HT1080 (cell line): ENCODE measurements around the gene ARSG. TPM values are rescaled to one million over a fixed set of nuclear protein-coding genes. Genes with fewer than 3 reads are reported as not detected.
A peak's percentile ranks its signal among the peaks of the same experiment; 100 is the strongest.
"Not testable (repeated sequence)": the region's sequence is repeated elsewhere in the genome, so short reads cannot be mapped to it uniquely, and the experiment has no call there.

Experiments
- DNase-seq: peaks from one replicate; pipeline ENCODE4 v3.0.0-alpha.2; 2015; ENCODE audit warnings: low read depth
- total RNA-seq: library from RNA; depleted of rRNA; stranded (reverse); fragments of >200 nt; shearing (Covaris generic); gene quantifications from 2 replicates; pipeline ENCODE4 v1.2.3, GENCODE V29; 2014

Gene ARSG
- total RNA-seq, 1 experiment from 2014 or later, result 1.2 TPM

- DNase-seq, result no peak
Observed at GRCh38 chr17:68327823-68328557, 36.7 kb downstream of the ARSG start.

DNA sequence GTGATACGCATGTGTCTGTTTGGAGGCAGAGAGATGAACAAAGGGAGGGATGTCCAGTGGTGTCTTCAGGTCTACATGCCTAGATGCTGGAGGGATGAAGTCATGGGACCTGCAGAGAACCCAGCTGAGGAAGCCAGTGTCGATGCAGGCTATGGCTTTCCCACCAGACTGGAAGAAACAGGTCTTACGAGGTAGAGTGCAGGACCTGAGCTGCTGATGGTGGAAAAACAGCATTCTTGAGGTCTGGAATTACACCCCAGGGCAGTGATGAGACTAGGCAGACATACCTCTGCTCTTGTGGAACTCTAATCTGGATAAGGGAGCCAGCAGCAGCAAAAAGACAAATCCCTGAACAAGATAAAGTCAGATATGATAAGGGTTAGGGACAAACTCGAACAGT lies 37.4 kb downstream of the ARSG start:
- no peak for DNase-seq

- no peak for DNase-seq
Observed at GRCh38 chr17:68329331-68329730, 38.0 kb downstream of the ARSG start.

- DNase-seq, result not testable (repeated sequence)
Observed at GRCh38 chr17:68331932-68332331, 40.6 kb downstream of the ARSG start.

DNA sequence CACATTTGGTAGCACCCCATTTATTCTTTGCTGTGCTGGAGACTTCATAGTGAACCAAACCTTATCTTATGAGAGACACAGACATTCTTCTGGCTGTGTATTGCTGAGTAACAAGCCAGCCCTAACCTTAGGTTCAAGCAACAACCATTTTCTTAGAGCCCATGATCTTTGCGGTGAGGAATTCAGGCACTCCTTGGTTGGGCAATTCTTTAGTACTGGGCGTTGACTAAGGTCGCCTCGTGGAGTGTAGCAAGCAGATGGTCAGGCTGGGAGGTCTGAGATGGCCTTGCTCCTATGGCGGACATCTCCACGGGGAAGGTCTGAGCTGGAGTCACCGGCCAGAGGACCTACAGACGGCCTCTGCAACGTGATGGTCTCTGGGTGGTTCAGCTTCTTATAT lies 43.1 kb downstream of the ARSG start:
- no peak for DNase-seq

GRCh38 chr17:68341482-68341881 lies 50.2 kb downstream of the ARSG start:
- DNase-seq, result no peak

- no peak for DNase-seq
Observed at GRCh38 chr17:68343976-68344375, 52.7 kb downstream of the ARSG start.

- DNase-seq, result peak; percentile 47
Observed at GRCh38 chr17:68344701-68345136, 53.4 kb downstream of the ARSG start.

DNA sequence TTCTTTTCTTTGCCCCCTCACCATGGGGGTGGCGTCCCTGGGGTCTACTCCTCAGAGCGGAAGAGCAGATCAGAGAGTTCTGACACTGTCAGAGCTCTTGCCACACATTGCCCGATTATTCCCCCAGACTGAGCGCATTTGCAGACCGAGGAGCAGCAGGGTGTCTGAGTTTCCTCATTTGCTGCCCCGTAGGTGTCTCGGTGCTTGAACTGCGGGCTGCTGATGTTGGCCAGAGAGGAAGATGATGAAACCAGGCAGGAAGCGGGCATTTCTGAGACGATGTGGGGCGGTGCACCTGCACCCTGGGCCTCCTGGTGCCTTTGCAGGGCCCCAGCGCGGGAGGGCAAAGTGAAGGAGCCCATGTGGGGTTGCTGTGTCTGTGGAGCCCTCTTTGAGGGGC lies 55.2 kb downstream of the ARSG start:
- DNase-seq, result no peak

DNA sequence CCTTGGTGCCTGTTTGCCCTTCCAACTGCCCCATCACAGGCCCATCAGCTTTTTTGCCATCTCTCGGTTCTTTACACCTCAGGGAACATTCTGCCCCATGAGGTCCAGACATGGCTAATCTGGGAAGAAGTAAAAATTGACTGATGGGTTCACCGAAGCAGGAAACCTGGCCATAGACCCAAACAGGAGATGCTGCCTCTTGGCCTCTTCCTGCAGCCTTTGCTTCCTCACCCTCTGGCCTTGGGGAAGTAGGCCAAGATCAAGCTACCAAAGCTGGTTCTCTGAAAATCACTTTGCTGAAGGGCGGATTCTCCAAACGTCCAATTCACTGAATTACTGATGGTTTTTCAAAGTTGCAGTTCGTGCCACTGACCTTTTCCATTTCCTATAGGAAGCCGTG lies 56.1 kb downstream of the ARSG start:
- no peak for DNase-seq

- no peak for DNase-seq
Observed at GRCh38 chr17:68349157-68349556, 57.9 kb downstream of the ARSG start.

GRCh38 chr17:68351395-68351794 lies 60.1 kb downstream of the ARSG start:
- no peak for DNase-seq

- DNase-seq, result no peak
Observed at GRCh38 chr17:68352041-68352440, 60.7 kb downstream of the ARSG start.

- DNase-seq, result not testable (repeated sequence)
Observed at GRCh38 chr17:68352671-68353070, 61.4 kb downstream of the ARSG start.

DNA sequence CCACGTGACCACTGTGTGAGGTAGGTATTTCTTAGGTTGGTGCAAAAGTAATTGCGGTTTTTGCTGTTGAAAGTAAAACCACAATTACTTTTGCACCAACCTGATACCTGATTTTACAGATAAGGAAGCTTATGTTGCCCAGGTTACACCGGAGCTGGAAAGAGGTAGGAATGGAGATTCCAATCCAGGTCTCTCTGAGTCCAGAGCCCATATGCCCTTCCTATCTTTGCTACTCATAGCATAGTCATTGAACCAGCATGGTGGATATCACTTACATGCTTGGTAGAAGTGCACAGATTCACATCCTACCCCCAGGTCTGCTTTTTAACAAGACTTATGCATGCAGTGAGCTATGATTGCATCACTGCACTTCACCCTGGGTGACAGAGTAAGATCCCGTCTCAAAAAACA lies 61.8 kb downstream of the ARSG start:
- no peak for DNase-seq

DNA sequence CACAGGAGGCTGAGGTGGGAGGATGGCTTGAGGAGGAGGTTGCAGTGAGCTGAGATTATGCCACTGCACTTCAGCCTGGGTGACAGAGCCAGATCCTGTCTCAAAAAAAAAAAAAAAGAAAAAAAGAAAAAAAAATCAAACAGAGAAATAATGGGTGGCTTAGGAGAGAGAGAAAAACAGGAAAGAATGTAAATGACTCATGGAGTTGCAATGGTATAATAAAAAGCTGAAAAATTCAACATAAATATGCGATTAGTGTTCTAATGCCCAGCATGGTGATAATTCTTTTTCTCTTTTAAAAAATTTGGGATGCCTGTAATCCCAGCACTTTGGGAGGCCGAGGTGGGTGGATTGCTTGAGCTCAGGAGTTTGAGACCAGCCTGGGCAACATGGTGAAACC lies 63.0 kb downstream of the ARSG start:
- peak; percentile 73 for DNase-seq

GRCh38 chr17:68355108-68355507 lies 63.8 kb downstream of the ARSG start:
- DNase-seq, result peak; percentile 19

GRCh38 chr17:68356520-68356919 lies 65.2 kb downstream of the ARSG start:
- peak; percentile 74 for DNase-seq

- DNase-seq, result no peak
Observed at GRCh38 chr17:68356949-68357455, 65.7 kb downstream of the ARSG start.

GRCh38 chr17:68357886-68358285 lies 66.6 kb downstream of the ARSG start:
- DNase-seq, result no peak

DNA sequence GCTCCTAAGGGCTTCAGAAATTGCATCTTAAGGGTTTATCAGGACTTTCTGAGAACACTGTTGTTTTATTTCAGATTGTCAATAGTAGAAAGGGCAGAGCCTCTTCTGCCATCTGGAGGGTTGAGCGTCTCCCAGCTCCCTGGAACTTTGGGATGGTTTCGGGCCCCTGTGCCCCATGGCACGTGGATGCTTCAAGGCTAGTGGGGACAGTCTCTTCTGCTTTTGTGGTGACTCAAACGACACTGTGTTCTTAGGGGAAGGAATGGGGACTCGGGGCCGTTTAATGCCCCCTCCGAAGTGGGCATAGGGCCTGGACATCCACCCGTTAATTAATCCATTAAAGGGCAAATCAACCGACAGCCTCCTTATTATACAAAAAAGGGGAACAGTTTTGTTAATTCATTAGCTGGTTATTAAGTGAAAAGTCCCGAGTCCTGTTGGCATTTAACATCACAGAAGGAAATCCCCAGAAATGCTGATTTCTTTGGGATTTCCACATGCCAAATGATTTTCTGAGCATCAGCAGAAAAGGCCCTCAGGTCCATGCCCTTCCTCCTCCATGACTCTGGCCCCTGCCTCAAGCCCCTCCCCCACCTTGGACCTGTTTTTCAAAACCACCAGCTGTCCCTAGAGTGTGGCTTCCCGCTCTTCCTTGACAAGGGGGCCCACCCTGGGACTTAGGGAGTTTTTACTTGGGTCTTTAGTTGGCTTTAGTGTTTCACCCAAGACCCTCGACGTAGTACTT lies 68.7 kb downstream of the ARSG start:
- no peak for DNase-seq

DNA sequence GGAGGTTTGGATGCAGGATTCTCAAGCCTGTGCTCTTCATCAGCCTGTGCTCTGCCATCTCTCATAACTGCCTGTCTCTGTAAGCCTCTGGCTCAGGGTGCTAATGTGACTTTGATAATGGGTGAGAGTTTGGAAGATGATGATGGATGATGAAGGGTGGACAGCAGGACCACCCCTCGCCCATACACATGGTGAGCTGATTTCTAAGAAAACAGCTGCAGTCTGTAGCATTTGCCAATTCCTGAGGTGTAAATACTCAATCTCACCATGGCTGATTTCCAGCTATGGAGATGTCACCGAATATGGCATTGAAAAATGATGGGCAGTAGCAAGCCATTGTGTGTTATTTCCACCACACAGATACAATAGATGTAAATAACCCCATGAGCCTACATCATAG lies 74.2 kb downstream of the ARSG start:
- DNase-seq, result no peak

- DNase-seq, result peak; percentile 73
Observed at GRCh38 chr17:68368387-68368786, 77.1 kb downstream of the ARSG start.
